H1 (cell line): ENCODE measurements around the gene ERLEC1. TPM values are rescaled to one million over a fixed set of nuclear protein-coding genes. Genes with fewer than 3 reads are reported as not detected.

Experiments
- BCL11A ChIP-seq, 2 experiments: IDR thresholded peaks; one replicate each; pipeline ENCODE4 v1.6.1; 2011; ENCODE audit warnings: low read depth in 2 of 2, low read length in 2 of 2, mild to moderate bottlenecking in 2 of 2
- CBX5 ChIP-seq: fragments of 300-800, 300-1000 bp; sonication (generic); IDR thresholded peaks from 2 replicates; pipeline ENCODE4 v1.7.1; 2016; ENCODE audit warnings: antibody characterized with exemption, low read length, low read depth
- CBX8 ChIP-seq: fragments of 300-800, 300-1000 bp; sonication (generic); IDR thresholded peaks from 2 replicates; pipeline ENCODE4 v1.7.1; 2016; ENCODE audit warnings: low read depth, low read length, borderline replicate concordance
- CHD1 ChIP-seq: IDR thresholded peaks from 2 replicates; pipeline ENCODE4 v1.6.1; 2012; ENCODE audit warnings: low read depth, low read length, improper control_type of control experiment
- CREB1 ChIP-seq: IDR thresholded peaks from 2 replicates; pipeline ENCODE4 v1.6.1; 2012; ENCODE audit warnings: inconsistent platforms
- FOSL1 ChIP-seq: IDR thresholded peaks from 2 replicates; pipeline ENCODE4 v1.6.1; 2011; ENCODE audit warnings: mild to moderate bottlenecking, low read depth, low read length, moderate library complexity; ENCODE audit not compliant: insufficient read depth
- HDAC6 ChIP-seq: IDR thresholded peaks from one replicate; pipeline ENCODE4 v1.7.1; 2012; ENCODE audit warnings: low read depth, mild to moderate bottlenecking, inconsistent platforms, low read length, moderate library complexity
- RFX5 ChIP-seq: IDR thresholded peaks from 2 replicates; pipeline ENCODE4 v1.6.1; 2011; ENCODE audit warnings: low read depth, low read length, improper control_type of control experiment, borderline replicate concordance
- polyA plus RNA-seq, 7 experiments: library from polyadenylated mRNA; depleted of rRNA in 3 of 7; stranded (reverse) in 5 of 7; unstranded in 2 of 7; fragments of >200 nt in 5 of 7; fragments of 200-250 nt in 2 of 7; gene quantifications; 1 replicate in 5 of 7; 2 replicates in 1 of 7; 4 replicates in 1 of 7; pipeline versions ENCODE4 v1.2.1 to v1.2.3, GENCODE V29; 2011 to 2013; ENCODE audit warnings: missing spikeins in 2 of 7, mixed read lengths in 2 of 7
- total RNA-seq: library from RNA; stranded (reverse); fragmentation: NEBNext Ultra II Directional; extraction: Animal tissue kit (Norgen Biotek cat#: 25700); gene quantifications from 2 replicates; pipeline ENCODE4 v1.2.1, GENCODE V29; 2021

The ERLEC1 gene
- total and polyA plus RNA-seq, 2 of the 8 experiments (the other 6 are each of a cell fraction or from before 2014, with no cell fraction given): 12.9 to 26.7 TPM

GRCh38 chr2:53780056-53780455 is 6.8 kb upstream of the ERLEC1 start (continued):
- TF ChIP-seq CHD1: no peak
- TF ChIP-seq CBX8: no peak
- no peak for TF ChIP-seq CREB1
- no peak for TF ChIP-seq RFX5
- no peak for TF ChIP-seq FOSL1
- no peak for TF ChIP-seq BCL11A (IDR thresholded peaks at IDR 0.05; ENCODE audit: low read depth in 2 of 2, low read length in 2 of 2)
- no peak for TF ChIP-seq CBX5
- TF ChIP-seq HDAC6: no peak
